Stimulated activated CD4-positive, alpha-beta T cell treated with anti-CD3 and anti-CD28 coated beads, Interleukin-4, amount 100 ng/mL, for 48 hours (primary cell): ENCODE results near the gene ZC3H7B.
"Not testable (repeated sequence)": the region's sequence is repeated elsewhere in the genome, so short reads cannot be mapped to it uniquely, and the experiment has no call there.

Experiments
- DNase-seq, 2 donors: peaks; one replicate each; pipeline ENCODE4 v3.0.0-alpha.2; 2020; ENCODE audit warnings: low read depth in 2 of 2

The ZC3H7B gene

DNA sequence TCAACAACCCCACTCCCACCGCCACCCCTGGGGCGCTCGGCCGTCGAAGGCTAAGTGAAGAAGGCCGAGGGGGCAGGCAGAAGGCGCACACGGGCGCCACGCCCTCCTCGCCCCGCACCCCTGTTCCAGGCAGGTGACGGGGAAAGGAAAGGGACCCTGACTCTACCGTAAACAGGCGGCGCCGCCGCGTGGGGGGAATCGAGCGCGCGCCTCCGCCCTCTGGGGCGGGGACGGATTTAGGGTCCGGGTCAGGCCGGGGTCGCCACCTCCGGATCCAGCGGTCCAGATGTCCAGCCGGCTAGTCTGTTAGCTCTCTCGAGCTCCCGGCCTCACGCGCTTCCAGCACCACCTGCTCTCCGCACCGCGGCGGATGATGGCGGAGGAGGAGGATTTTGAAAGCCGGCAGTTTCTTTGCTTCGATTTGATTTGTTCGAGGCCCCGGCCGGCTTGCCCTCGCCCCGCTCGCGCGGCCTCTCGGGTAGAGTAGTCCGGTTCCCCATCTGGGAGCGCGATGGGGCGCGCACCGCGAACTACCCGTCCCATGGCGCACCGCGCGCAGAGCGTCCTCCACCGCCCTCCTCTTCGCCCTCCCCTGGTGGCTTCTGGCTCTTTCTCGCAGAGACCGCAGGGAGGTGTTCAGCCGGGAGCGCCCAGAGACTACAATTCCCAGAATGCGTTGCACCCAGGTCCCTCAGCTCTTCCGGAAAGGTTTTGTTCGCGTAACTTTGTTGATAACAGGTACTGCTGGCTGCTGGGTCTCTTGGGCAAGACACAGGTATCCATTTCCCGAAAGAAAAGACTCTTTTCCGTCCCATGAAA lies 15.3 kb upstream of the ZC3H7B start, which contains the start of gene RANGAP1:
TSS of gene RANGAP1 (minus strand) at position 368 of the 819 bp plus-strand sequence. CDS start 5,143 bp downstream, outside the sequence.
- peak; percentile 95 to 98 for DNase-seq

DNA sequence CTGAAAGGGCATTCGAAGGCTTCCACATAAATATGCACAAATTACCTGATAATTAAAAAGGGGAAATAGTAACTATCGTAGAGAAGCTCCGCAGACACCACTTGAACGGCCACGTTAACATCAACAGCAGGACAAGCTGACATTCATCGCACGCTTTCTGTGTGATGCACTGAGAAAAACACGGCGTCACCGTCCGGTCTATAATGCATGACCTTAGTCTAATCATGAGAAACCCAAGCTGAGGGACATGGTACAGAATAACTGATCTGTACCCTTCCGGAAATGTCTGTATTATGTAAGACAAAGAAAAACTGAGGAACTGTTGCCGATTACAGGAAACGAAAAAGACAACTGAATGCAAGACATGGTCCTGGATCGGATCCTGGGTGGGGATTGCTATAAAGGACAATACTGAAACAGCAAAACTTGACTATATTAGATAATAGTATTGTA lies 14.7 kb upstream of the ZC3H7B start:
- DNase-seq = peak in 1 of 2 donors; percentile 26

DNA sequence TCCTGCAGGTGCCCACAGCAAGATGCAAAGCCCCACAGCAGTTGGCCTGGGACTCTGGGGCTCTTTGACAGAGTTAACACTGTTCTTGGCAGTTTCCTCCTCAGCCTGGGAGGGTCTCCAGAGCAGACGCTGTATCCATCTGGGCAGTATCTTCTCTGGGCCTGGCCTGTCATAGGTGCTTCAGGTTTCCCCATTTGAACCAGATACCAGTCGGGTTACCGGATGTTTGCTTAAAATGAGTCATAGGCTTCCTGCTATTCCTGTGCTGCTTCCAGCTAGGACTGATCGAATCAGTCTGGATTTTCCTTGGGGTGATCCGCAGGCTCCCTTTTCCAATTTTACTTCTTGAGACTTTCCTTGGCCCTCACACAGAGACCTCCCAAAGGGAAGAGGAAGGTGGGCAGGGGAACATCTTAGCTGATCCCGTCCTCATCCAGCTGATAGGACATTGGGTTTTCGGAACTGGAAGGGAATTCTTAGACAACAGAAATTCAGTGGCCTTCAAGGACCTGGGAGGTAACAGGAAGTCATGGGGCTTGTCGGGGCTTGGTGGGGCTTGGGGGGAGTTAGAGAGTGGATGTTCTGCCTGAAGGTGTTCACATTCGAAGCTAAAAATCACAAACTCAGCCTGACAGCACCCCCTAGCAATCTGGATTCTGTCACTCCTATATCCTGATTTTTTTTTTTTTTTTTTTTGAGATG lies 12.9 kb upstream of the ZC3H7B start:
- DNase-seq = no peak

DNA sequence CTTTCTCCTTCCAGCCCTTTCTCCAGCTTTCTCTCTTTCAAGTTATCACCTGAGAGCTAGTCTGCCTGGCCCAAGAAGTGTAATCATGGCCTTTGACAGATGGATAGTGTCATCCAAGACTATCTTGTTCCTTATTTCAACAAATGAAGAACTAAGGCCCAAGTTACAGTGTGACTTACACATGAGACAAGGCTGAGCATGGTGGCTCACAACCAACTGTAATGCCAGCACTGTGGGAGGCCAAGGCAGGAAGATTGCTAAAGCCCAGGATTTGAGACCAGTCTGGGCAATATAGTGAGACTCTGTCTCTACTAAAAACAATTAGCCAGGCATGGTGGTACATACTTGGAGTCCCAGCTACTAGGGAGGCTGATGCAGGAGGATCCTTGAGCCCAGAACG lies 11.7 kb upstream of the ZC3H7B start:
- DNase-seq = no peak

DNA sequence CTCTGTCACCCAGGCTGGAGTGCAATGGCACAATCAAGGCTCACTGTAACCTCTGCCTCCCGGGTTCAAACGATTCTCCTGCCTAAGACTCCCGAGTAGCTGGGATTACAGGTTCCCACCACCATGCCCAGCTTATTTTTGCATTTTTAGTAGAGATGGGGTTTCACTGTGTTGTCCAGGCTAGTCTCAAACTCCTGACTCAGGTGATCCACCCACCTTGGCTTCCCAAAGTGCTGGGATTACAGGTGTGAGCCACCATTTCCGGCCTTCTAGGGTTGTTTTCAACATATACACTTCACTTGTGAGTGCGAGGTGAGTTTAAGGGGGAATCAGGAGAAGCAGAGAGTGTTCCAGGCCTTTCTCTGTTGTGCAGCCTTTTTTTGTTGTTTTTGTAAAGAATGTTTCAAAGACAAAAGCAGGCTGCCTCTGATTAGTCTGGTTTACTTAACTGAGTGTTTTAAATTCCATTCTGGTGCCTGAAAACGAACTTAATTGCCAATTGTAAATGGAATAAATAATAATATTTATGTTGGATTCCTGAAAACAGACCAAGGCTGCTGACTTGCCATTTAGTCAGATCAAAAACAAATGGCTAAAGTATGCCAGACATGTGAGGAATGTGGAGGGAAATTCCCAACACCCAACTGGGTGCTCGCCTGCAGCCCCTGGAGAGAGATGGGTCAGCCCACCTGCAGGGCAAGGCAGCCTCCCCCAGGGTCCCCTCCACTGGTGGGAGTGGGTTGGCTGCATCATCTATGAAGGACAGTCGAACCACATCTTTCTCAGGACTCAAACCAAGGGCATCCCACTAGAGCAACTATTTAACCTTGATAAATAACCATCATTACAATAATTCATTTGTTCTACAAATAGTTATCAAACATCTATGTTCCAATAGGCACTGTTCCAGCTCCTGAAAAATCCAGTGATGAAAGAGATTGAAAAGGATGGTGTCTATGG lies 10.8 kb upstream of the ZC3H7B start:
- DNase-seq = no peak

DNA sequence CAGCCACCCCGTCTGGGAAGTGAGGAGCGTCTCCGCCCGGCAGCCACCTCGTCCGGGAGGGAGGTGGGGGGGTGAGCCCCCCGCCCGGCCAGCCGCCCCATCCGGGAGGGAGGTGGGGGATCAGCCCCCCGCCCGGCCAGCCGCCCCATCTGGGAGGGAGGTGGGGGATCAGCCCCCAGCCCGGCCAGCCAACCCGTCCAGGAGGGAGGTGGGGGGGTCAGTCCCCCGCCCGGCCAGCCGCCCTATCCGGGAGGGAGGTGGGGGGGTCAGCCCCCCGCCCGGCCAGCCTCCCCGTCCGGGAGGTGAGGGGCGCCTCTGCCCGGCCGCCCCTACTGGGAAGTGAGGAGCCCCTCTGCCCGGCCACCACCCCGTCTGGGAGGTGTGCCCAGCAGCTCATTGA lies 6.5 kb upstream of the ZC3H7B start:
- not testable (repeated sequence) for DNase-seq

DNA sequence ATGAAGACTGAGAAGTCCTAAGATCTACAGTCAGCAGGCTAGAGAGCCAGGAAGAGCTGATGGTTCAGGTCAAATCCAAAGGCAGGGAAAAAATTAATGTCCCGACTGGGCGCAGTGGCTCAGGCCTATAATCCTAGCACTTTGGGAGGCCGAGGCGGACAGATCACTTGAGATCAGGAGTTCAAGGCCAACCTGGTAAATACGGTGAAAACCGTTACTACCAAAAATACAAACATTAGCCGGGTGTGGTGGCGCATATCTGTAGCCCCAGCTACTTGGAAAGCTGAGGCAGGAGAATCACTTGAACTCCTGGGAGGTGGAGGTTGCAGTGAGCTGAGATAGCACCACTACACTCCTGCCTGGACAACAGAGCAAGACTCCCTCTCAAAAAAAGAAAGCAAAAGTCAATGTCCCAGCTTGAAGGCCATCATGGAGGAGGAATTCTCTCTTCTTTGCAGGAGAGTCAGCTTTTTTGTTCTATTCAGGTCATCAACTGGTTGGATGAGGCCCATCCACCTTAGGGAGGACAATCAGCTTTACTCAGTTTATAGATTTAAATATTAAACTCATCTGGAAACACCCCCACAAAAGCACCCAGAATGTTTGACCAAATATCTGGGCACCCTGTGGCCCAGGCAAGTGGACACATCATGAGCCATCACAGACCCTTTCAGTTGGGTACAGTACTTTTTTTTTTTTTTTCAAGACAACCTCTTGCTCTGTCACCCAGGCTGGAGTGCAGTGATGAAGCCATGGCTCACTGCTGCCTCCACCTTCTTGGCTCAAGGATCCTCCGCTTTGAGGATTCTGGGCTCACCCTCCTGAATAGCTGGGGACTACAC lies 4.3 kb upstream of the ZC3H7B start:
- DNase-seq = no peak

DNA sequence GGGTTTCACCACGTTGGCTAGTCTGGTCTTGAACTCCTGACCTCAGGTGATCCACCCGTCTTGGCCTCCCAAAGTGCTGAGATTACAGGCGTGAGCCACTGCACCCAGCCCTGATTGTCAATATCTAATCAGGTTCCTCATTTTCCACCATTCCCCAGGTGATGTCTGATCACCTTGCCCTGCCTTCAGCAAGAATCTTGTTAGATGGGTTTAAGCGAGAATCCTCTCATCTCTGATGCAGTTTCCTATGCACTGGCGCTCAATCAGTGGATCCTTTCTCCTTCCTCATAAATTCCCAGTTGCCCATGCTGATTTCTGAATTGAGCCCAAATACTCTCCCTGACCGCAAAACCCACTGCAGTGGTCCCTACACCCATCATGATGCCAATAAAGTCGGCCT lies 664 bp upstream of the ZC3H7B start:
- no peak for DNase-seq

DNA sequence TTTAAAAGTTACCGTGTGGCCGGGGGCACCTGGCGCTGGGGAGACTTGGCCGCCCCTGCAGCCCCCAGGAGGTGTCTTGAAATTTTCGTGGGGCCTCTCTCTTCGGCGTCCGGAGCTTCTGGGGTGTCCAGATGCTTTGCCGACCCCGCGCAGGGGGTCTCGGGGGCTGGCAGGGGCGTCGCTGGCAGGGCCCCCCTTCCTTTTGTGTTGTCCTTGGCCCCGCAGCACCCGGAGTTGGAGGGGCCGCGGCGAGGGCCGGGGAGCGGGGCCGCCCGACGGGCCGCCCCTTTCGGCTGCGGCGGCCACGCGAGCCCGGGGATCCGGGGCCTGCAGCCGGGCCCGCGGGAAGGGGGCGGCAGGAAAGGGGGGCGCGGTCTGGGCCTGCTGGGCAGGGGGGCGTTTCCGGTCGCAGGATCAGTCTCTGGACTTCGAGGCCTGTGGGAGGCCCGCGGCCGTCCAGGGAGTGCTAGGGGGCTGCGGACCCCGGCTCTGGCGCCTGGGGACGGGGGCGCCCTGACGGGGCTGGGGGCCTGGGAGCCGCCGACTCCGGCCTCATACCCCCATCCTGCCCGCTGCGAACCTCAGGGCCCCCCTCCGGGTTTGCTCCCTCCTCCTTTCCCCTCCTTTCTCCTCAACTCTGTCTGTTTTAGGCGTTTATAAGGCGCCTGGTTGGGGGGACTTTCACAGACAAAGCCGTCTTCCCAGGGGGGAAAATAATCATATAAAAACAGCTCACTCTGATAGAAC lies 869 bp downstream of the ZC3H7B start:
- DNase-seq = no peak

DNA sequence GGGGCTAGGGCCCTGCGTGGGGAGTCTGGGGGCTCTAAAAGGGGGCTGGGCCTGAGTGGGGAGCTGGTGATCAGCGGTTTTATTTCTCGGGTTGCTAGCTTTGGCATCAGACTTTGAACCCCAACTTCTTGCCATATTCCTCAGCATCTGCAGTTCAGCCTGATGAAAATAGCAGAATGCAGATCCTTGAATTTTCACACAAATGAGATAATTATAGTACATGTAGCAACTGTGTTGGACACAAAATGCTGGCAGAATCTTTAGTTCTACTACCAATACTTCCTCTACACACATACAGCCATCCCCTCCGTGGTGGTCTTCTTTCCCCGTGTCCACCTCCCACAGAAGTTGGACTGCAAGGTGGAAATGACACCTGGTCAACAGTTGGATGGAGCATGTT lies 1.5 kb downstream of the ZC3H7B start:
- no peak for DNase-seq

DNA sequence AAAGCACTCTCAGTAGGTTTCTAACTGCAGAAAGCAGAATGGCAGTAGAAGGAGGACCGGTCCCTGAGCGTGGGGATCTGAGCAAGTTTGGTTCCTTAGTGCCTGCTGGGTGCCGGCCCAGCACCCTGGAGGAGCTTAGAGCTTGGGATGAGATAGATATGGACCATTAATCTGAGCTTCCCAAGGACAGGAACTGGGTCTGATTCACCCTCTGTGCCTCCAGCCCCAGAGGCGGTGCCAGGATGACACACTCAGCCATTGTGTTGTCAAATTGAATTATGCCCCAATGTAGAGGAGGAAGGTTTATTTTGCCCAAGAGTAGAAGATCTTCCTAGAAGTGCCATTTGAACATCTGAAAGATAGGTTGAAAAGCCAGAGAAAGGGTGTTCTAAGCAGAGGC lies 4.3 kb downstream of the ZC3H7B start:
- no peak for DNase-seq

DNA sequence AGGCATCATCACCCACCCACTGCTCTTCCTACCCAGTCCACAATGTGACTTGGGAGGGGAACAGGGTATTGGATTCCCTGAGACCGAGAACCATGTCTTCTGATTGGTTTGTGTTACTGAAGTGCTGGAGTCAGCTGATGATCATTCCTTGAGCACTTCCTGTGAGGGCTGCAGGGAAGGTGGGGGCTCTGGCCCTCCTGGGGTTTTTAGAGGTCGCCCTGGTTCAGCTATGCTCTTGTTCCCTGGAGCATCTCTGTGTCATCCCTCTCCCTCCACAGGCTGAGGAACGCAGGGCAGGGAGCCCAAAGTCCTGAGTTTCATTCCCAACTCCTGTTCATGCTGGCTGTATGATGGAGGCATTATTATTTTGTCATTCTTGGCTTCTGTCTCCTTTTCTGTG lies 6.7 kb downstream of the ZC3H7B start:
- no peak for DNase-seq

DNA sequence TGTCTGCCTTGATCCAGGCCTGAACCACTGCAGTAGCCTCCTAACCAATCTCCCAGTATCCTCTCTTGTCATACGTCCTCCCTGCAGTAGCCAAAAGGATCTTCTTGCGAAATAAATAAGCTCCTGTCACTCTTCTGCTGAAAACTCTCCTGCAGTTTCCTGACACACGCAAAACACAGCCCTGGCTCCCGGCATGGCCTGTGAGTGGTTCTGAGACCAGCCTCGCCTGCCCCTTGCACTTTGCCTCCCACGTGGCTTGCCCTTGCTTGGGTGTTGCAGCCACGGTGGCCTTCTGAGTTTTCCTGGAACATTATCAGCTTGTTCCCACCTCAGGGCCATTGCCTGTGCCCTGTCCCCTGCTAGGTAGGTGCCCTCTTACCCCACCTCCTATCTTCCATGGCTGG lies 7.2 kb downstream of the ZC3H7B start:
- no peak for DNase-seq

DNA sequence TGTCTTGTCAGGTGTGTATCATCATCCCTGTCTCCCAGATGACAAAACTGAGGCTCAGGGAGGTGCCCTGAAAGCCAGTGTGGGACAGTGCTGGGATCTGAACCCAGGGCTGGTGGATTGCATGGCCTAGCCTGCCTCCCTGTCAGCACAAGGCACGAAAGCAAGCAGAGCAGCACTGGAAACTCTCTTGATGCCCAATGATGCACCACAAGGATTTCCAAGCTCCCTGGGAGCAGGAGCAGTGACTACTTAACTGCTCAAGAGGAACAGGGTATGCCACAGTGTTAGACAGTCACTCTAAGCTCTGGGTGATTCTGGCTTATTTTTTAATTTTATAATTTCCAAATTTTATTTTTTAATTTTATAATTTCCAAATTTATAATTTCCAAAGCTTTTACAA lies 9.0 kb downstream of the ZC3H7B start:
- no peak for DNase-seq

DNA sequence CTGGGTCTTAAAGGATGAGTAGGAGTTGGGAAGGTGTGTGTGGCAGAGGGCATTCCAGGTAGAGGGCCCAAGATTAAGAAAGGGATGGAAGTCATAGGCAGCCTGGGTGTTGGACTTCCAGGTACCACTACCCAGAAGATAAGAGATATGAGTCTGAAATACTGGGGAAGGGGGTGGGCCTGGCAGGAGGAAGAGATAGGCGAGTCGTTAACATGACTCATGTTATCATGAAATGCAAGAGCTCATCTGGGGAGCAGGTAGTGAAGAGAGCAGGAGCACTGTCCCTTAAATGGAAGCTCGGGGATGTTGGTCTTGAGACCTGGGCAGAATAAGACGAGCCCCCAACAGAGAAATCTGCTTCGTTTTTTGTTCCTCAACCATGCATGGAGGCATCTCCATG lies 10.2 kb downstream of the ZC3H7B start:
- DNase-seq = no peak

DNA sequence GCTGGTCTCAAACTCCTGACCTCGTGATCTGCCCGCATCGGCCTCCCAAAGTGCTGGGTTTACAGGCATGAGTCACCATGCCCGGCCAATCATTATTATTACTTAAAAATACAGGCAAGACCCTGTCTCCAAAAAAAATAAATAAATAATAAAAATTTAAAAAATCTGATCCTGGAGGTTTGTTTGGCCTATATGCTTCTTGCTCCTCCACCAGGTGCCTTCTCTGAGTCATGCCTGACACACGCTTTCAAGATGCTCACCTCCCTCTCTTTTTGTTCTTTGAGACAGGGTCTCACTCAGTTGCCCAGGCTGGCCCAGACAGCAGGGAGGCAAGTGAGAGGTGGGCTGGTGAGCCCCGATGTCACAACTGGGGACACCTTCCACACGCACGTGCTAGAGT lies 13.5 kb downstream of the ZC3H7B start:
- no peak for DNase-seq

DNA sequence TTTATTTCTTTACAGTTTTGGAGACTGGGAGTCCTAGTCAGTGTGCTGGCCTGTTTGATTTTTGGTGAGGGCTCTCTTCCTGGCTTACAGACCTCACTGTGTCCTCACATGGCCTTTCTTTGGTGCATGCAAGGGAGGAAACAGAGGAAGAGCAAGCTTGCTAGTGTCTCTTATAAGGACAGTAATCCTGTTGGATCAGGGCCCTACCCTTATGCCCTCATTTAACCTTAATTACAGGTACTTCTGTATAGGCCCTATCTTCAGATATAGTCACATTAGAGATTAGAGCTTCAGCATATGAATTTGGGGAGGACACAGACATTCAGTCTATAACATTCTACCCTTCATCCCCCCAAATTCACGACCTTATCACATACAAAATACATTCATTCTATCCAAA lies 14.3 kb downstream of the ZC3H7B start:
- DNase-seq = no peak

DNA sequence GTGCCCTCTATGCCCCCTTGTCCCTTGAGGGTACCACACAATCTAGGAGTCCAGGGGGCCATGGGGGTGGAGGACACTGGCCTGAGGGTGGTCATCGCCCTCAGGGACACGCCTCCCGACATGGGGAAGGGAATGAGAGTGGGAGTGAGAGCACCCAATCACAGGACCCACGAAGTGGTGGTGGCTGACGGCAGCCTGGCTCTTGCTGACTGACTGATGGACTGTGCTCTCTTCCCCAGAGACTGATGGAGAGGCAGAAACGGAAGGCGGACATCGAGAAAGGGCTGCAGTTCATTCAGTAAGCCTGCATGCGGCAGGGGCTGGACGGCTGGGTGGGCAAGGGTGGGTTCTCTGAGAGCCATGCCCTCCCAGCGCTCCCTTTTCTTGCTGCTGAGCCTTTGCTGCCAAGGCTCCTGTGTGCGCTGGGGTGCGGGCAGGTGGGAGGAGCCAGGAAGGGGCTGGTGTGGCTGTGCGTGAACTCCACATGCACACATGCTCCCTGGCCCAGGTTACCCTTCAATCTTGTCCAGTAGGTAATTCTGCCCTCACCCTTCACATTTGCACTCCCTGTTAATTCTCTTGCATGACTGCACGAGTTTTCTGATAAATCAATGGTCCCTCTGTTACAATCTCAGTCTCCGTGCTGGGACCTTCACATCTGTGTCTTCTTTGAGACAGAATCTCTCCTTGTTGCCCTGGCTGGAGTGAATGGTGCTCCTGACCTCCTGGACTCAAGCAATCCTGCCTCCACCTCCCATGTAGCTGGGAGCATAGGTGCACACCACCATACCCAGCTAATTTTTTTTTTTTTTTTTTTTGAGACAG lies 19.3 kb downstream of the ZC3H7B start:
- DNase-seq = no peak

DNA sequence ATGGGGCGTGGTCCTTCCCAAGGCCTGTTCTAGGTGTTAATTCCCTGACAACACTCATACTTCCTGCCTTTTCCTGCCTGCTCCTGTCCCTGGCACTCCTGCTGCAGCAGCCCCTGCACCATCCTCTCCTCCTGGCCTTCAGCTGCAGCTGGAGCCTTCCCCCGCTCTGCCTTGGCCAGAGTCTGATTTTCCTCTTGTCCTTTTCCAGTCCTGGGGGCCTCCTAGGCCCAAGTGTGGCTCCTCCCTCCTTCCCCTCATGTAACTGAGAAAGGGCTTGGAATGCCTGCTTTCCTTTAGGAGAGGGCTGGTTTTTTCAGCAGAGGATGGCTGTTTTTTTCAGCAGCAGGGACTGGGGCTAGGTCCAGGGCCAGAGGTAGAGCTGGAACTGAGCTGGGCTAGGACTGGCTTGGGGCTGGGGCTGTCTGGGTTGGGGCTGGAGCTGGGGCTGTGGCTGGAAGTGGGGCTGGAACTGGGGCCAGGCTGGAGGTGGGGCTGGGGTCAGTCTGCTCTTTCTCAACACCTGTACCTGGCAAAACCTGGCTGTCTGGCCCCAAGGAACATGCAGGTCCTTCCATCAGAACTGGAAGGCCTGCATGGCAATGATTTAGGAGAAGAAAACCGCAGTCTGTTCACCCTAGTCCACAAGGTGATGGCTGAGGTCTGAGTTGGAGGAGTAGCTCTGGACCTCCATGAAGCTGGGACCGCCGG lies 23.6 kb downstream of the ZC3H7B start:
- no peak for DNase-seq
